Panc1 (cell line): Measurements from ENCODE around the gene MAPK7. TPM values are rescaled to one million over a fixed set of nuclear protein-coding genes. Genes with fewer than 3 reads are reported as not detected.

Experiments
- ATAC-seq: fragments of 200-7000 bp; cut with Tn5 transposase; 2 replicates; pipeline ENCODE4 v1.9.1; 2020; ENCODE audit warnings: mild to moderate bottlenecking, moderate library complexity
- BruUV-seq: library from RNA; stranded (reverse); fragments of 400-500 nt; replicated peaks from 2 replicates; lab custom pipeline; 2021; lab: Mats Ljungman, UMichigan
- CTCF ChIA-PET: fragments of 300-600 bp; sonication (Branson Sonifier 250); formaldehyde crosslinking; loops from one replicate; lab custom pipeline; 2022; ENCODE audit warnings: antibody characterized with exemption; lab: Charles Lee
- POLR2A ChIA-PET: fragments of 300-600 bp; sonication (Branson Sonifier 250); formaldehyde crosslinking; loops from one replicate; lab custom pipeline; 2022; ENCODE audit warnings: antibody characterized with exemption; lab: Charles Lee
- DNase-seq: peaks from one replicate; pipeline ENCODE4 v3.0.0-alpha.2; 2010; ENCODE audit warnings: low read depth, low spot score
- H3K27ac ChIP-seq: 2 replicates; pipeline ENCODE4 v1.5.1; 2011; ENCODE audit warnings: mild to moderate bottlenecking, low read length, inconsistent platforms
- H3K27me3 ChIP-seq: fragments of 200-500 bp; sonication (Bioruptor generic); 2 replicates; pipeline ENCODE4 v1.6.0; 2014; ENCODE audit warnings: low read length, inconsistent platforms; ENCODE audit not compliant: control insufficient read depth, insufficient read depth
- H3K36me3 ChIP-seq: fragments of 200-500 bp; sonication (Bioruptor generic); 2 replicates; pipeline ENCODE4 v1.5.1; 2014; ENCODE audit warnings: inconsistent platforms, mild to moderate bottlenecking, low read length, moderate library complexity; ENCODE audit not compliant: control insufficient read depth, insufficient read depth
- H3K4me1 ChIP-seq: 2 replicates; pipeline ENCODE4 v1.5.1; 2011; ENCODE audit warnings: inconsistent platforms, mild to moderate bottlenecking, low read length, moderate library complexity; ENCODE audit not compliant: control insufficient read depth, insufficient read depth
- H3K4me3 ChIP-seq, 2 experiments: 2 replicates each; pipeline ENCODE4 v1.5.1; 2011 to 2012; ENCODE audit warnings: low read depth in 2 of 2, low read length in 2 of 2, mild to moderate bottlenecking in 2 of 2, inconsistent platforms in 1 of 2, moderate library complexity in 1 of 2
- H3K9me3 ChIP-seq: fragments of 200-500 bp; sonication (Bioruptor generic); 2 replicates; pipeline ENCODE4 v1.5.1; 2014; ENCODE audit warnings: low read depth, mild to moderate bottlenecking, inconsistent platforms, low read length, moderate library complexity; ENCODE audit not compliant: control insufficient read depth, insufficient read depth
- CTCF ChIP-seq: fragments of 450-650 bp; IDR thresholded peaks from 2 replicates; pipeline ENCODE4 v1.5.1; 2017; ENCODE audit warnings: mild to moderate bottlenecking
- POLR2AphosphoS5 ChIP-seq: IDR thresholded peaks from 2 replicates; pipeline ENCODE4 v1.6.1; 2012; ENCODE audit warnings: mild to moderate bottlenecking, low read depth, low read length, moderate library complexity
- REST ChIP-seq, 2 experiments: IDR thresholded peaks; 2 replicates each; pipeline ENCODE4 v1.6.1; 2011 to 2012; ENCODE audit warnings: low read depth in 2 of 2, control low read depth in 1 of 2, low read length in 1 of 2, mild to moderate bottlenecking in 1 of 2, moderate library complexity in 1 of 2; ENCODE audit not compliant: insufficient read depth in 1 of 2
- SIN3A ChIP-seq: IDR thresholded peaks from 2 replicates; pipeline ENCODE4 v1.6.1; 2012; ENCODE audit warnings: low read depth, mild to moderate bottlenecking, low read length, moderate library complexity, borderline replicate concordance; ENCODE audit not compliant: insufficient read depth
- TCF7L2 ChIP-seq: IDR thresholded peaks from 2 replicates; pipeline ENCODE4 v1.6.1; 2011; ENCODE audit warnings: mild to moderate bottlenecking, low read depth, low read length, inconsistent platforms
- in situ Hi-C: cut with HindIII; loops from 2 replicates; pipeline ENCODE4 v1.10.0; 2016; ENCODE audit warnings: low sequenced_read_pairs, low pct_unique_long_range_greater_than_20kb
- intact Hi-C: fragments of 100-400 bp; cut with micrococcal nuclease; formaldehyde crosslinking; loops from one replicate; pipeline ENCODE4 v1.10.0; 2022; ENCODE audit not compliant: unreplicated experiment
- total RNA-seq: library from RNA; stranded (reverse); gene quantifications from one replicate; pipeline ENCODE4 v1.2.1, GENCODE V29; 2021; ENCODE audit not compliant: unreplicated experiment

The MAPK7 gene
- total RNA-seq, 1 experiment from 2014 or later = 28.9 TPM

GRCh38 chr17:19332371-19333131 is 45.7 kb upstream of the MAPK7 start:
- Histone ChIP-seq H3K4me3 (no peak overlapping the region), H3K36me3 (no peaks in the 10 kb centered on the region), H3K27me3 (no peaks in the 10 kb centered on the region), H3K4me1 (no peaks in the 10 kb centered on the region), H3K27ac (no peak overlapping the region), H3K9me3 (no peaks in the 10 kb centered on the region)
- in situ Hi-C loops = no loop called here
- ATAC-seq (no peak), DNase-seq (no peak)
- intact Hi-C loops = no loop called here
- TF ChIP-seq CTCF (no peak), TCF7L2 (no peak), REST (IDR thresholded peaks at IDR 0.05; ENCODE audit: insufficient read depth in 1 of 2, low read depth in 2 of 2, low read length in 1 of 2) (no peak), POLR2AphosphoS5 (no peak), SIN3A (no peak)
- ChIA-PET CTCF (no interaction called here), POLR2A (interaction anchor here (0.6 kb wide), 1 partner anchor 86 kb away, joined by 3 read pairs; no protein-coding TSS in a partner anchor)
- no TSS peak for BruUV-seq

GRCh38 chr17:19333132-19333440 is 45.2 kb upstream of the MAPK7 start:
- intact Hi-C loops = no loop called here
- ATAC-seq (no peak), DNase-seq (no peak)
- H3K4me1 ChIP-seq = no peaks in the 10 kb centered on the region
- POLR2A ChIA-PET = interaction anchor here (0.6 kb wide), 1 partner anchor 87 kb away, joined by 3 read pairs; no protein-coding TSS in a partner anchor
- no peak overlapping the region for H3K4me3 ChIP-seq
- TF ChIP-seq SIN3A (no peak), POLR2AphosphoS5 (no peak), REST (IDR thresholded peaks at IDR 0.05; ENCODE audit: insufficient read depth in 1 of 2, low read depth in 2 of 2, low read length in 1 of 2) (no peak), TCF7L2 (no peak), CTCF (no peak)
- H3K9me3 ChIP-seq = no peaks in the 10 kb centered on the region
- in situ Hi-C loops = no loop called here
- H3K36me3 ChIP-seq = no peaks in the 10 kb centered on the region
- CTCF ChIA-PET = no interaction called here
- H3K27me3 ChIP-seq = no peaks in the 10 kb centered on the region
- BruUV-seq = no TSS peak
- no peak overlapping the region for H3K27ac ChIP-seq
